ENCODE data around the gene TTI1. TPM values are rescaled to one million over a fixed set of nuclear protein-coding genes. Genes with fewer than 3 reads are reported as not detected.

The TTI1 gene
- 27.1 and 30.1 TPM in 2 replicates for total RNA-seq

- Mint-ChIP-seq H3K4me1 (peaks cover 67% of the 10 kb centered on the region), H3K27ac (peak within 1 kb of the TSS; percentile 96), H3K4me3 (peak within 1 kb of the TSS; percentile 92), H3K27me3 (no peaks in the 10 kb centered on the region), H3K36me3 (ENCODE audit: low read depth) (peaks cover 51% of the 10 kb centered on the region), H3K9me3 (peaks cover 4% of the 10 kb centered on the region)
- CTCF ChIA-PET: interaction anchor here (1.0 to 1.5 kb wide), 3 partner anchors 24 to 402 kb away, joined by 3 to 5 read pairs (median 3); partner anchors contain the start of gene SNHG17
- POLR2A ChIA-PET: interaction anchor here (0.5 to 2.6 kb wide), 21 partner anchors 9 to 855 kb away, joined by 3 to 18 read pairs (median 4); partner anchors contain the start of genes MANBAL, MROH8, RALGAPB and RPN2
- DNase-seq (peak; percentile 89), ATAC-seq (ENCODE audit: low read depth) (peak; percentile 87)
- intact Hi-C loops (cut with micrococcal nuclease): loop anchor here (1.0 to 10.0 kb wide), 4 partner anchors 24 to 855 kb away; partner anchors contain the start of gene SNHG17
- no peak for TF ChIP-seq CTCF (IDR thresholded peaks at IDR 0.05)
Measured at GRCh38 chr20:38033330-38034107, at the start of gene TTI1, which contains the start of gene RPRD1B. Gene TTI1, minus strand, starts transcription at chr20:38033456. Its CDS starts 19,640 bp downstream, at chr20:38013816. Gene RPRD1B, plus strand, starts transcription at chr20:38033746. Its CDS starts 202 bp downstream, at chr20:38033948.

GRCh38 chr20:38082894-38083293 is 49.6 kb upstream of the TTI1 start:
- Mint-ChIP-seq H3K36me3 (ENCODE audit: low read depth) (peaks cover 84% of the 10 kb centered on the region), H3K9me3 (no peaks in the 10 kb centered on the region), H3K27me3 (no peaks in the 10 kb centered on the region), H3K4me1 (peaks cover 44% of the 10 kb centered on the region), H3K27ac (no peak overlapping the region), H3K4me3 (no peak overlapping the region)
- ChIA-PET POLR2A (interaction anchor here (0.9 to 8.4 kb wide), 2 partner anchors 9 kb away, joined by 3 to 149 read pairs; no protein-coding TSS in a partner anchor), CTCF (interaction anchor here (0.7 to 2.5 kb wide), 3 partner anchors 9 to 84 kb away, joined by 4 to 8 read pairs (median 6); no protein-coding TSS in a partner anchor)
- no peak for TF ChIP-seq CTCF (IDR thresholded peaks at IDR 0.05)
- intact Hi-C loops (cut with micrococcal nuclease): no loop called here
- ATAC-seq (ENCODE audit: low read depth) (no peak), DNase-seq (no peak)

- DNase-seq (no peak), ATAC-seq (ENCODE audit: low read depth) (no peak)
- peak overlapping the region; percentile 65 for H3K27ac Mint-ChIP-seq
- peaks cover 80% of the 10 kb centered on the region for H3K36me3 Mint-ChIP-seq (ENCODE audit: low read depth)
- peaks cover 53% of the 10 kb centered on the region for H3K4me1 Mint-ChIP-seq
- intact Hi-C loops (cut with micrococcal nuclease): no loop called here
- ChIA-PET CTCF (interaction anchor here (1.0 to 1.3 kb wide), 2 partner anchors 8 to 12 kb away, joined by 3 to 5 read pairs; no protein-coding TSS in a partner anchor), POLR2A (interaction anchor here (0.5 to 8.4 kb wide), 3 partner anchors 8 to 106 kb away, joined by 3 to 149 read pairs (median 3); no protein-coding TSS in a partner anchor)
- H3K4me3 Mint-ChIP-seq: no peak overlapping the region
- no peaks in the 10 kb centered on the region for H3K27me3 Mint-ChIP-seq
- TF ChIP-seq CTCF (IDR thresholded peaks at IDR 0.05): no peak
- no peaks in the 10 kb centered on the region for H3K9me3 Mint-ChIP-seq
Measured at GRCh38 chr20:38081575-38081974, 48.3 kb upstream of the TTI1 start.

GRCh38 chr20:38079353-38079752 is 46.1 kb upstream of the TTI1 start:
- no peak overlapping the region for H3K4me3 Mint-ChIP-seq
- H3K27me3 Mint-ChIP-seq: no peaks in the 10 kb centered on the region
- no peak for ATAC-seq (ENCODE audit: low read depth)
- H3K27ac Mint-ChIP-seq: peak overlapping the region; percentile 74
- no peak for DNase-seq
- H3K36me3 Mint-ChIP-seq (ENCODE audit: low read depth): peaks cover 73% of the 10 kb centered on the region
- H3K9me3 Mint-ChIP-seq: no peaks in the 10 kb centered on the region
- POLR2A ChIA-PET: interaction anchor here (1.0 to 8.4 kb wide), 2 partner anchors 12 to 46 kb away, joined by 3 to 149 read pairs; partner anchors contain the start of genes RPRD1B and TTI1
- CTCF ChIA-PET: interaction anchor here (0.9 to 8.3 kb wide), 4 partner anchors 14 to 142 kb away, joined by 3 to 101 read pairs (median 3); no protein-coding TSS in a partner anchor
- H3K4me1 Mint-ChIP-seq: peaks cover 76% of the 10 kb centered on the region
- intact Hi-C loops (cut with micrococcal nuclease): no loop called here
- no peak for TF ChIP-seq CTCF (IDR thresholded peaks at IDR 0.05)

Measured in activated B cell treated with CpG ODN at 0.5 μM for 24 hours (primary cell).